GM19328 (cell line): ENCODE data around the gene SNAPC2.
A peak's percentile ranks its signal among the peaks of the same experiment; 100 is the strongest.

Experiments
- ATAC-seq: cut with Tn5 transposase; IDR thresholded peaks from one replicate; pipeline ENCODE4 v1.9.1; 2021; ENCODE audit warnings: mild to moderate bottlenecking, moderate library complexity; ENCODE audit not compliant: unreplicated experiment

The SNAPC2 gene, protein sequence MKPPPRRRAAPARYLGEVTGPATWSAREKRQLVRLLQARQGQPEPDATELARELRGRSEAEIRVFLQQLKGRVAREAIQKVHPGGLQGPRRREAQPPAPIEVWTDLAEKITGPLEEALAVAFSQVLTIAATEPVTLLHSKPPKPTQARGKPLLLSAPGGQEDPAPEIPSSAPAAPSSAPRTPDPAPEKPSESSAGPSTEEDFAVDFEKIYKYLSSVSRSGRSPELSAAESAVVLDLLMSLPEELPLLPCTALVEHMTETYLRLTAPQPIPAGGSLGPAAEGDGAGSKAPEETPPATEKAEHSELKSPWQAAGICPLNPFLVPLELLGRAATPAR

DNA sequence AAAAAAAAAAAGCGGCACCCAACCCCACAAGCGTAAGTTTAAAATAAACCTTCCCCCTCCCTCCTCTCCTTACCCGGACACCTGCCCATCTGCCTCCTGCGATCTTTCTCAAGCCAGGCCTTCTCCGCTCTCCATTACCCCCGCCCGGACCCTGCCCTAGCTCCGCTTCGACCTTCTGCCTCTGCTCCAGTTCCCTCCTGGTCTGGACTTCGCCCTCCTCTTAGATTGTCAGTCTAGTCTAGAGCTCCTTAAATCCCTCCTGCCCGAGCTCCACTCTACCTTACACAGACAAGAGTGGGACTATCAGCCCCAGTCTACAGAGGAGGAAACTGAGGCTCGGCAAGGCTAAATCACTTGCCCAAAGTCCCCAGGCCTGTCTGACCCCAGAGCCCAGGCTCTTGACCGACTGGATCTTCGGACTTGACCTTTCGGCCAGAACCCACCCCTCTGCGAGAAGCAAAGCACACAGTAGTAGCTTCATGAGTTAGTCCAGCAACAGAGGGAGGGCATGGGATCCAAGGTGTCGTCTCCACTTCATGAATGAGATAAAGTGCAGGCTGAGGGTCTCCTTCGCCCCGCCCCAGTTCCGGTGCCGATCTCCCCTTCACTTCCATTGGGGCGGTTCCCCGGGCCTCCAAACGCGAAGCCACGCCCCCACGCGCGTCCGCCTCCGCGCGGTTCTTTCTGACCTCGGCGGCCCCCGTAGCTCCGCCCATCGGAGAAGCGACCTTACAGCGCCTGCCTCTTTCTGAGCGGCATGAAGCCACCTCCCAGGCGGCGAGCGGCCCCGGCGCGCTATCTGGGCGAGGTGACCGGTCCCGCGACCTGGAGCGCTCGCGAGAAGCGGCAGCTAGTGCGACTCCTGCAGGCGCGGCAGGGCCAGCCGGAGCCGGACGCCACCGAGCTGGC is at the start of gene SNAPC2:
Gene SNAPC2 (plus strand): TSS at position 729 of the 909 bp plus-strand sequence. CDS start 29 bp downstream, at position 758.
- ATAC-seq = peak; percentile 51

DNA sequence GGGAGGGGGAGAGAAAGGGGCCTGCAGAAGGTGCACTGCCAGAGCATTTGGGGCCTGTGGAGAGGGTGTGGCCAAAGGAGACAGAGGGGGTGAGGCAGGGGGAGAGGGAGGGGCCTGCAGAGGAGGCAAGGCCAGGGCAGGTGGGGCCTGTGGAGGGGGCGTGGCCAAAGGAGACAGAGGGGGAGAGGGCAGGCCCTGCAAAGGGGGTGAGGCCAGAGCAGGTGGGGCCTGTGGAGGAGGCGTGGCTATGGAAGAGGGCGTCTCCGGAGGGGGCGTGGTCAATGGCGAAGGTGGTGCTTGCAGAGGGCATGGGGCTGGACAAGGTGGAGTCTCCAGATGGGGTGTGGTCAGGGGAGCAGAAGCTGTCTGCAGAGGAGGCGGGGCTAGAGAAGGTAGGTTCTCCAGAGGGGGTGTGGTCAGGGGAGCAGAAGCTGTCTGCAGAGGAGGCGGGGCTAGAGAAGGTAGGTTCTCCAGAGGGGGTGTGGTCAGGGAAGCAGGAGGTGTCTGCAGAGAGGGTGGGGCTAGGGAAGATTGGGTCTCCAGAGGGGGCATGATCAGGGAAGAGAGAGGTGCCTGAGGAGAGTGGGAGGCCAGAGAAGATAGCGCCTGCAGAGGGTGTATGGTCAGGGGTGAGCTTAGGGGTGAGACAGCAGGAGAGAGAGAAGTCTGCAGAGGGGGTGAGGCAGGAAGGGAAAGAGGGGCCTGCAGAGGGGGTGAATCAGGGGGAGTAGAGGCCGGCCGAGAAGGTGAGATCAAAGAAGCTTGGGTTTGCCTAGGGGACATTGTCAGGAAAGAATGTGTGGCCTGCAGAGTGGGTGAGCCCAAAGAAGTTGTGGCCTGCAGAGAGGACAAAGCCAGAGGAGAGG is 49.3 kb upstream of the SNAPC2 start:
- no peak for ATAC-seq

DNA sequence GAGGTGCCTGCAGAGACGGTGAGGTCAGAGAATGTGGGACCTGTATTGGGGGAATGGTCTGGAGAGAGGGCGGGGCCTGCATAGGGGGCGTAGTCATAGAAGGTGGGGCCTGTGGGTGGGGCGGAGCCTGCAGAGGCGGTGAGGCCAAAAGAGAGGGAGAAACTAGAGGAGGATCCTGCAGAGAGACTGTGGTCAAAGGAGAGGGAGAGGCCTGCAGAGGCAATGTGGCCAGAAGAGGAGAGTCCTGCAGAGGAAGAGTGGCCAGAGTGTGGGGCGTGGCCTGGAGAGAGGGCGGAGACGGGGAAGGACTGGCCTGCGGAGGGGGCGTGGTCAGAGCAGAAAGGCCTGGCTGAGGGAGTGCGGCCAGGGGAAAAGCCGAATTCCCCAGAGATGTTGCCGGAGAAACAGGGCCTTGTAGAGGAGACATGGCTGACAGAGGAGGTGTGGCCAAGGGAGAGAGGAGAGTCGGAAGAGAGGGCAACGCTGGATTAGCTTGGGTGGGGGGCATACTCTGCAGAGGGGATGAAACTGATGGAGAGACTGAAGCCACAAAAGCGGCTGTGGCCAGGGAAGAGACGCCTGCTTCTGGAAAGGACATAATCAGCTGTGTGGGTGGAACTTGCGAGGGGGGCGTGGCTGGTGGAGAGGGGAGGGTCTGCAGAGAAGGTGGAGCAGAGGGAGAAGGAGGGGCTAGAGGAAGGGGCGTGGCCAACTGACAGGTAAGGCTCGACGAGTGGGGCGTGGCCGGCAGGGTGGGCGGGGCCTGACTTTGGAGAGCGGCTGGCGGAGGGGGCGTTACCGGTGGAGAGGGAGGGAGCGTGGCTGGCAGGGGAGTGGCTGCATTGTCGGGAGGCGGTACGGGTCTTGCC is 48.5 kb upstream of the SNAPC2 start:
- ATAC-seq = no peak

DNA sequence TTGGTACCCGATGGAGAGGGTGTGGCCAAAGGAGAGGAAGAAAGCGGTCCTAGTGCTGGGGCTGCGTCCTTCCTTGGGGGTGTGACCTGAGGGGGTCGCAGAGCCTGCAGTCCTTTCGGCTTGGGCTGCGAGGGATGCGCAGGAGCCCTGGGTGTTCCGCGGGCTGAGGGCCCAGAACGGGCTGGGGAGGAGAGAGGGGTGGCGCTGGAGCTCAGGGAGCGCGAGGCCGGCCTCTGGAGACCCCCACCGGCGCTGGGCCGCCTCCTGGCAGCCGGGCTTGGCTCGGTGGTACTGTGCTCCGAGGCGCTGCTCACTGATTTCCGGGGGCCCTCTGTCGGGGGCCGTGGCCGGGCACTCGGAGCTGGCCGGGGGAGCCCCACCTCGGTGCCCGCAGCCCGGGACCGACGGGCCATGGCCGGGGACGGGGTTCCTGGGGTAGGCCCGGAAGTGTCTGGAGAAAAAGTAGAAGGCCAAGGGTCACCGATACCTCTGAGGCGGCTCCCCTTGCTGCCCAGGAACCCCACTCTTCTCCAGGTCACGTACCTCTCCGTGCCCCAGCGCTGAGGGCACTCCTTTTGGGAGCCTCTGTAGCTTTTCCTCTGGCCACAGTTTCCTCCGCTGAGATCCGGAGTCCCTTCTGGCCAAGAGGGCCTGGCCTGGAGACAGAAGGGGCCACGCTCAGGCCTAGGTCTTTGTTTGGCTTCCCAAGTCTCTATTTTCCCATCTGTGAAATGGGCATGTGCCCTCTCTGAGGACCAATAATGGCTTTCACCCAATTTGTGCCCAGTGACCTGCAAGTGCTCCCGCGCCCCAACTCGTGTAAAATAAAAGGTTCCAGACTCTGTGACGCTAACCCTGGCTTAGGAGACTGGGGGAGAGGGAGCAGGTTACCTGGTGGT is 47.6 kb upstream of the SNAPC2 start:
- ATAC-seq = no peak

DNA sequence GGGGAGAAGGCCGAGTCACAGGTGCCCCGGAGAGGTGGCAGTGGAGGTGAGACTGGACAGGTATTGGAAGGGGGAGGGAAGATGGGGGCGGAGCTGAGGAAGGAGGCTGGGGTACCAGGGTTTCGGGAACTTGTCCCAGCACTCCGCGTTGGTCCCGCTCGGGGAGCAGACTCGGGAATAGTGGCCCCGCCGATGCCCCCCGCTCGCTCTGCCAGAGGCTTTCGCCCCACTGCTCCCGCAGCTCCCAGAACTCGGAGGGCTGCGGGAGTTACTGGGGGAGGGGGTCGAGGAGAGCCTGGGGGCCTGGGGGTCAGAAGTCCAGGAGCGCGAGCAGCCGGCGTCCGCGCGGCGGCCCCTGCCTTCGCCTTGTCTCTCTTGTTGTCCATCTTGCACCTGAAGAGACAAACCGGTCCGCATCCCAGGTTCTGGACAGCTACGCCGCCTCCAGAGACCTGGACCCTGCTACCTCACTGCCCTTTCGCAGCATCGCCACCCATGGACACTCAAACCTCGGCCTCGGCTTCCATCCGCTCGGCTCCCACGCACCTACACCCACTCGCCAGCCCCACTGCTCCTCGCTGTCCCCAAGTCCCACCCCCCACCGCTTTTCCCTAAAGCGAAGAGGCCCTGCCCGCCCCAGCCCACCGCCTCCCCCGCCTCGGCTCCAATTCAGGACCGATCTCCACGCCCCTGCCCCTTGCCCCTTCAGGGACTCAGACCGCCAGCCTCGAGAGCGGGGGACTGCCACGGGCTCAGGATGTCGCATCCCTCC is 46.6 kb upstream of the SNAPC2 start:
- no peak for ATAC-seq

DNA sequence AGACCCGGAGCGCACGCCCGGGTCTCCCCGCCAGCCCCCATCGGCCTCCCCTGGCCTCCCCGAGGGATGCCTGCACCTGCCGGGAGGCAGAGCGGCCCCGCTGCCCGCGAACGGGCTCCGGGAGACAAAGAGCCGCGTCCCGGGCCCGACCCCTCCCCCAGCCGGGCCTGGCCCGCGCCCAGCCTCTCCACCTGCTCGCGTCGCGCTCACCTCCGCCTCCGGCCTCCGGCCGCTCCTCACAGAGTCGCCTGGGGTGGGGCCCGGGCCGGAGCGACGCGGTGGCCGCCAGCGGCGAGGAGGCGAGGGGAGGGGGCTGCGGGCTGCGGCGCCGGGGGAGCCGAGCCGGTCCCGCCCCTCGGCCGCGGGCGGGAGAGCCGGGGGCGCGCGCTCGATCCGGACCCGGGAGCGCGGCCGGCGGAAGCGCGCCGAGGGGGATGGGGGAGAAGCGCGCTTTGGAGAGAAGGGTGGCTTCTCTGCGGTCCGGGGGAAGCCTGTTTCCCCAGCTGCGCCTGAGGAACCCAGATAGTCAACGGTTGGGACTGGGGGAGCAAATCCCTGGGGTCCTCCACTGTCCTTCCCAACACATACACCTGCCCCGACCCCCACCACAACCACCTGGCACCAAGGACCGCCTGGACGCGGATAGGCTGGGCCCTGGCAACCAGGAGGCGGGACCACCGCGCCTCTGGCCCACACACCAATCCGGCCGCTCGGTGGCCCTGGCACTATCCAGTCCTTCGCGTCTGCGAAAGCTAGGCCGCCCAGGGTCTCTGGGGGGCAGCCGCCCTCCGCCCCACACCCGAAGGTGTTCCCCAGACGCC is 45.9 kb upstream of the SNAPC2 start, which contains the start of gene PRR36:
Gene PRR36 (minus strand): TSS at position 315 of the 821 bp plus-strand sequence. CDS start 701 bp downstream, outside the sequence.
- no peak for ATAC-seq

DNA sequence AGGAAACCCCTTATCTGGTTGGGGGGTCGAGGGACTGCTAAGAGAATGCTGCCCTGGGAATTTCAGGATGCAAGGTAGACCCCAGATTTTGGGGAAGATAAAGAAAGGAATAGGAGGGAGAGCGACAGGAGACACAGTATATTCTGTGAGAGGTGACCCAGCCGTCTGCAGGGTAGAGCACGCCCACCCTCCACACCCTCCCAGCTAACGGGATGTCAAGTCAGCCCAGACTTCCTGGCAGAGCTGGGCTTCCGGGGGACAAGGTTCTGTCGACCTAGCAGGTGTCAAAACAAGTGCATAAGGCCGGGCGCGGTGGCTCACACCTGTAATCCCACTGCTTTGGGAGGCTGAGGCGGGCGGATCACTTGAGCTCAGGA is 45.3 kb upstream of the SNAPC2 start:
- no peak for ATAC-seq

DNA sequence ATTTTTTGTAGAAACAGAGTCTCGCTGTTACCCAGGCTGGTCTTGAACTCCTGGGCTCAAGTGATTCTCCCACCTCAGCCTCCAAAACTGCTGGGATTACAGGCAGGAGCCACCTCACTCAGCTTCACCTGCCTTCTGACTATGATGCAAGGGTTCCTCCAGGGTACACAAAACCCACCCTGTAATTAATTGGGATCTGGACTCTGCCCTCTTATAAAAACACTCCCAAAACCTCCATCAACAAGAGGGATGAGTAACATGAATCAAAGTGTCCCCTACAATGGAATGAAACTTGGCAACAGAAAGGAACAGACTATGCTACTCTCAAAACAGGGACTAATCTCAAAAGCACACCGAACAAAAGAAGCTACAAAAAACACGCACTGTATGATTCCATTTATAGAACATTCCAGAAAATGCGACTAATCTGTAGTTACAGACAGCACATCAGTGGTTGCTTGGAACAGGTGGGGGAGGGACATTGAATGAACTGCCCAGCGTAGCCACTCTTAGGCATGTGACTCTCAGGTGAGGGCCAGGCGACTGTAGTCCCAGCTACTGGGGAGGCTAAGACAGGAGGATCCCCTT is 42.8 kb upstream of the SNAPC2 start:
- no peak for ATAC-seq

DNA sequence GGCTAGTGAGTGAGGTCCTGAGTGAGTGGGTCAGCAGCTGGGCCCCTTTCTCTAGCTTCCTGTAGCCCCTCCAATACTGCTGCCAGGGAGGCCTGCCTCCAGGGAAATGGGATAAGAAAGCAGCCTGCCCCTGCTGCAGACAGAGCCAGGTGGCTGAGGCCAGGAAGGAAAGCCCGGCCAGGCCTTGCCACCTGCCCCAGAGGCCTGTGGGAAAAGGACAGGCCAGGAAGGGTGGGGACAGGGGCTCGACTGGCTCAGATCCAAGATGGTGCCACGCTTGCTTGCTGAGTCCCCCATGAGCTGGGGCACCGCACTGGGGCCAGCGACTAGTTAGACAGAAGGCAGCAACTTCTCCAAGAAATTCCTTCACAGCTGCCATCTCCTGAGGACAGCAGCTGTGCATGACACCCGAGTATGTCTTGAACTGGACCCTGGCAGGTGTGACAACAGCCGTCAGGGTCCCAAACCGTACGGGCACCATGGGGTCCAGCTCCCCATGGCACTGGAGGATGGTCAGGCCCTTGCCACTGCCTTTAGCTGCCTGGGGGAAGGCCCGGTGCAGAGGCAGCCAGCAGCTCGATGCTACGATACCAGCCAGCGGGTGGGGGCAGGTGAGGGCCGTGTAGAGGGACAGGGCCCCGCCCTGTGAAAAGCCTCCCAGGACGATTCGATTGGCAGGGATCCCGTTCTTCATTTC is 40.9 kb upstream of the SNAPC2 start:
- no peak for ATAC-seq

DNA sequence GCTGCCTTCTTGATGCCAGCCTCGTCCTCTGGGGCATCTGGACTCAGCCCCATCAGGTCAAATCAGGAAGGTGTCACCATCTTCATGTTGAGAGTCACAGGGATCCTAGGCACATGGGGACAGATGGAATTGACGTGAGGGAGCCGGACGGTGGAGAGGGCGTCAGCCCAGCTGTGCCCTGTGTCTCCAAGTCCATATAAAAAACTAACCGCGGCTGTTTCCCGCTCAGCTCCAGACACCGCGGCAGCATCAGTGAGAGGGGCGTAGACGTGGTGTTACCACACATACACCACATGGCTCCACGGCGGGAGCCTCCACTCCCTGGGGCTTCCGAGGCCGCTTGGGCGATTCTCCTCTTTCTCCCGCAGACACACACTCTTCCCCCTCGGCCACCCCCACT is 40.3 kb upstream of the SNAPC2 start:
- no peak for ATAC-seq

DNA sequence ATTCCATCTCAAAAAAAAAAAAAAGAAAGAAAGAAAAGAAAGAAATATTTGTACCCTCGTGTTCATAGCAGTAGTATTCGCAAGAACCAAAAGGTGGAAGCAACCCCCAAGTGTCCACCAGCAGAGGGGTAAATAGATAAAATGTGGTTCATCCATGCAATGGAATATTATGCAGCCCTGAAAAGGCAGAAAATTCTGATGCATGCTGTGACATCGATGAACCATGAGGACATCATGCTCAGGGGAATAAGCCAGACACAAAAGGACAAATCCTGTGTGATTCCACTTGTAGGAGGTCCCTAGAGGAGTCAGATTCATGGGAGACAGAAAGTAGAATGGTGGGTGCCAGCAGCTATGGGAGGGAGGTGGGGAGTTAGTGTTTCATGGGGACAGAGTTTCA is 38.2 kb upstream of the SNAPC2 start:
- no peak for ATAC-seq

DNA sequence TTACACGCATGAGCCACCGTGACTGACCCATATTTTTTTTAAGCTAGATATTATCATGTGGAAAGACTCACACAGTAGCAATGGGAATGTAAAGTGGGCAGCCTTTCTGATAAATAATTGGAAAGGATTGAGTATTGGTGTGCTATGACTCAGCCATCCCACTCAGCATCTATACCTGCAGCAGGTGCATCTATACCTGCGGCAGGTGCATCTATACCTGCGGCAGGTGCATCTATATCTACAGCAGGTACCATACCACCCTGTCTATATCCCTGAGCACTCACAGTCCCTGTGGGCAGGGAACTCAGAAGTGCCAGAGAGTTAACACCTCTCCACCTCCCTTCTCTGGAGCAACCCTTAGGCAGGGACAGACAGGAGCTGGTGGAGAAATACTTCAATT is 37.0 kb upstream of the SNAPC2 start:
- no peak for ATAC-seq

DNA sequence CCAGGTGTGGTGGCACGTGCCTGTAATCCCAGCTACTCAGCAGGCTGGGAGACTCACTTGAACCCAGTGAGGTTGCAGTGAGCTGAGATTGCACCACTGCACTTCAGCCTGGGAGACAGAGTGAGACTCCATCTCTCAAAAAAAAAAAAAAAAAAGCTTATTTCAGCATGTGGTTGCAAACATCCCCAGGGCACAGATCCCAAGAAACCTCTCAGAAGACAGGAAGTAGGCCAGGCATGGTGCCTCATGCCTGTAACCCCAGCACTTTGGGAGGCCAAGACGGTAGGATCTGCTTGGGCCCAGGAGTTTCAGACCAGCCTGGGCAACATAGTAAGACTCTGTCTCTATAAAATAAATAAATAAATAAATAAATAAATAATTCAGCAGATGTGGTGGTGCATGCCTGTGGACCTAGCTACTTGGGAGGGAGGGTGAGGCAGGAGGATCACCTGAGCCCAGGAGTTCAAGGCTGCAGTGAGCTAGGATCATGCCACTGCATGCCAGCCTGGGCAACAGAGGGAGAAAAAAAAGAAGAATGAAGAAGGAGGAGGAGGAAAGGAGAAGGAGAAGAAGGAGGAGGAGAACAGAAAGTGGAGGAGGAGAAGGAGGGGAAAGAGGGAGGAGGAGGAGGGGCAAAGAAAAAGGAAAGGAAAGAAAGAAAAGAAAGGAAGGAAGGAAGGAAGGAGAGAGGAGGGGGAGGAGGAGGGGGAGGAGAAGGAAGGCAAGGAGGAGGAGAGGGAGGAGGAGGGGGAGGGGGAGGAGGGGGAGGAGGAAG is 36.2 kb upstream of the SNAPC2 start:
- ATAC-seq = no peak

DNA sequence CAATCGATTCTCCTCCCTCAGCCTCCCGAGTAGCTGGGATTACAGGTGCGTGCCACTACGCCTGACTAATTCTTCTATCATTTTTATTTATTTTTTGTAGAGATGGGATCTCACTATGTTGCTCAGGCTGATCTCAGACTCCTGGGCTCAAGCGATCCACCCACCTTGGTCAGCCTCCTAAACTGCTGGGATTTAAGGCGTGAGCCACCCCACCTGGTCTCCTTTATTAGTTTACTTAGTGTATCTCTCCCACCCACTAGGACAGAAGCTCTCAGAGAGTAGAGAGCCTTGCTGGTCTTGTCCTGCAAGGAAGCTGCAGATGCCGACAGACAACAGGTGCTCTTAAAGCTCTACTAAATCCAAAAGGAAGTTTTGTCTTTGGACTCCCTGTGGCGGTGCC is 34.3 kb upstream of the SNAPC2 start:
- no peak for ATAC-seq

DNA sequence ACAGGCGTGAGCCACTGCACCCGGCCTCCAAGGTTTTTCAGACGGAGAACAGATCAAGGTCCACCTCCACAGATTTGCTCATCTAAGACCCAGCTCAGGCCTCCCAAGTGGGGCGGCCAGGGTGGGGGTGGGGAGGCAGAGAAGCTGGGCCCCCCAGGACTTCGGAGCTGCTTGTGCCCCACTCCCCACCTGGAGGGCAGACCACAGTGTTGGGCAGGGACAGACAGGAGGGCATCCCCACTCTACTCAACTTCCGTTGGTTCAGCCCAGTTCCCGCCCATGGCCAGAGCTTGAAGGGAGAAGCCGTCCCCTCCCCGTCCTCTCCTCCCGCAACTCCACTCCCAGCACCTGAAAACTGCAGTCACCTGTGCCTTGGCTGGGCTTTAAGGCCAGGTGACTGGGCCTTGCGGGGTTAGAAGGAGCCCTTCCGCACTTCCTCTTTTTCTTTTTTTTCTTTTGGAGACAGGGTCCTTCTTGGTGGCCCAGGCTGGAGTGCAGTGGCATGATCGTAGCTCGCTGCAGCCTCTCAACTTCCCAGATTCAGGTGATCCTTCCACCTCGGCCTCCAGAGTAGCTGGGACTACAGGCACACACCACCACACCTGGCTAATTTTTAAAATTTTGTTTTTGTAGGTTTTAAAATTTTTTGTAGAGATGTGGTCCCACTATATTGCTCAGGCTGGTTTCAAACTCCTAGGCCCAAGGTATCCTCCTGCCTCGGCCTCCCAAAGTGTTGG is 32.6 kb upstream of the SNAPC2 start:
- ATAC-seq = no peak
